Measurements from ENCODE around the gene CHRNA7. TPM values are rescaled to one million over a fixed set of nuclear protein-coding genes. Genes with fewer than 3 reads are reported as not detected.

CHRNA7 gene
- polyA plus RNA-seq, 2 of the 4 experiments (the other 2 are of a cell fraction), result 1.3 to 1.4 TPM

GRCh38 chr15:32007355-32007960 is 22.9 kb upstream of the CHRNA7 start:
- no peak overlapping the region for H3K27ac ChIP-seq
- ChIA-PET POLR2A (no interaction called here), CTCF (interaction anchor here (0.8 to 1.6 kb wide), 5 partner anchors 14 to 30 kb away, joined by 3 to 9 read pairs (median 3); partner anchors contain the start of gene CHRNA7)
- H3K4me2 ChIP-seq, result no peak overlapping the region
- DNase-seq (ENCODE audit: low read depth in 1 of 2, low spot score in 1 of 2) (no peak), FAIRE-seq (no peak), ATAC-seq (no peak)
- no peaks in the 10 kb centered on the region for H3K4me1 ChIP-seq
- no peaks in the 10 kb centered on the region for H3K9me3 ChIP-seq
- no peak overlapping the region for H3K4me3 ChIP-seq
- TF ChIP-seq RFX5 (IDR thresholded peaks at IDR 0.05) (no peak), SREBF2 (IDR thresholded peaks at IDR 0.05) (no peak), PBX3 (IDR thresholded peaks at IDR 0.05) (no peak), CEBPB (IDR thresholded peaks at IDR 0.05) (no peak), ATOH8 (CRISPR knock-in tag; IDR thresholded peaks at IDR 0.05; ENCODE audit: low read depth) (no peak), RNF2 (IDR thresholded peaks at IDR 0.05; ENCODE audit: borderline replicate concordance, low read depth) (no peak), MAX (IDR thresholded peaks at IDR 0.05) (no peak), HES2 (IDR thresholded peaks at IDR 0.05) (no peak), CHD2 (IDR thresholded peaks at IDR 0.05; ENCODE audit: low read length, partially characterized antibody) (no peak), NR3C1 (IDR thresholded peaks at IDR 0.05) (no peak)
- WGBS (ENCODE audit: missing lambda C conversion rate), result 15% methylated on average over 6 of the region's 6 CpGs

GRCh38 chr15:32014953-32015352 is 15.4 kb upstream of the CHRNA7 start:
- DNase-seq (ENCODE audit: low read depth in 1 of 2, low spot score in 1 of 2) (no peak), FAIRE-seq (no peak), ATAC-seq (no peak)
- Histone ChIP-seq H3K9me3 (peaks cover 5% of the 10 kb centered on the region; the same call in 1 of the 3 replicates), H3K4me1 (no peaks in the 10 kb centered on the region), H3K4me3 (no peak overlapping the region), H3K4me2 (no peak overlapping the region), H3K27ac (no peak overlapping the region)
- ChIA-PET POLR2A (no interaction called here), CTCF (interaction anchor here (1.1 to 3.1 kb wide), 4 partner anchors 9 to 37 kb away, joined by 3 to 13 read pairs (median 8); partner anchors contain the start of gene CHRNA7)
- TF ChIP-seq ZC3H11A (IDR thresholded peaks at IDR 0.05), result no peak
- TF ChIP-seq JUN (IDR thresholded peaks at IDR 0.05), result no peak
- no peak for TF ChIP-seq MAX (IDR thresholded peaks at IDR 0.05)
- no peak for TF ChIP-seq FOXS1 (CRISPR knock-in tag; IDR thresholded peaks at IDR 0.05)
- TF ChIP-seq HOXB13 (CRISPR knock-in tag; IDR thresholded peaks at IDR 0.05; ENCODE audit: low read depth), result no peak
- TF ChIP-seq CBX8 (IDR thresholded peaks at IDR 0.05), result no peak
- TF ChIP-seq HDAC2 (IDR thresholded peaks at IDR 0.05), result no peak
- 44% methylated on average over 1 of the region's 1 CpG for WGBS (ENCODE audit: missing lambda C conversion rate)

- no peak overlapping the region for H3K27ac ChIP-seq
- ChIA-PET POLR2A (no interaction called here), CTCF (interaction anchor here (0.7 to 1.8 kb wide), 5 partner anchors 9 to 45 kb away, joined by 3 to 12 read pairs (median 3); no protein-coding TSS in a partner anchor)
- FAIRE-seq (no peak), DNase-seq (ENCODE audit: low read depth in 1 of 2, low spot score in 1 of 2) (no peak), ATAC-seq (no peak)
- no peaks in the 10 kb centered on the region for H3K4me1 ChIP-seq
- no peaks in the 10 kb centered on the region for H3K9me3 ChIP-seq
- WGBS (ENCODE audit: missing lambda C conversion rate), result 55% methylated on average over 2 of the region's 2 CpGs
- H3K4me3 ChIP-seq, result no peak overlapping the region
- H3K4me2 ChIP-seq, result no peak overlapping the region
- no peak for TF ChIP-seq EHF (CRISPR knock-in tag; IDR thresholded peaks at IDR 0.05)
- no peak for TF ChIP-seq MYC (IDR thresholded peaks at IDR 0.05; ENCODE audit: borderline replicate concordance, low read length)
- TF ChIP-seq BHLHE40 (IDR thresholded peaks at IDR 0.05; ENCODE audit: low read depth, low read length), result no peak
- TF ChIP-seq USF2 (IDR thresholded peaks at IDR 0.05), result no peak
- no peak for TF ChIP-seq PHF8 (IDR thresholded peaks at IDR 0.05; ENCODE audit: borderline replicate concordance, low read depth)
- TF ChIP-seq CHD2 (IDR thresholded peaks at IDR 0.05; ENCODE audit: low read length, partially characterized antibody), result no peak
- no peak for TF ChIP-seq EHMT2 (IDR thresholded peaks at IDR 0.05; ENCODE audit: low read depth)
- TF ChIP-seq SMC3 (IDR thresholded peaks at IDR 0.05), result no peak
- TF ChIP-seq BCL3 (IDR thresholded peaks at IDR 0.05), result no peak
- TF ChIP-seq POLR2A (IDR thresholded peaks at IDR 0.05; ENCODE audit: low read length), result no peak
- TF ChIP-seq ESRRA (IDR thresholded peaks at IDR 0.05; ENCODE audit: borderline replicate concordance, low read length), result no peak
- no peak for TF ChIP-seq CEBPB (IDR thresholded peaks at IDR 0.05)
- TF ChIP-seq TFCP2L1 (CRISPR knock-in tag; IDR thresholded peaks at IDR 0.05), result no peak
Observed at GRCh38 chr15:32020156-32020555, 10.2 kb upstream of the CHRNA7 start.
